ENCODE results near the gene KIF14.

GRCh38 chr1:200542162-200542561 lies 78.4 kb downstream of the KIF14 start:
- TF ChIP-seq CTCF (IDR thresholded peaks at IDR 0.05; ENCODE audit: poor library complexity) (no peak), EZH2 (IDR thresholded peaks at IDR 0.05; ENCODE audit: borderline replicate concordance) (no peak)

Measured in hepatocyte (in vitro differentiated cells).